GM04504 (cell line): ENCODE measurements around the gene IER3.

Experiments used
- DNase-seq: peaks from one replicate; pipeline ENCODE4 v3.0.0-alpha.2; 2012; ENCODE audit warnings: low read depth

Gene IER3

DNA sequence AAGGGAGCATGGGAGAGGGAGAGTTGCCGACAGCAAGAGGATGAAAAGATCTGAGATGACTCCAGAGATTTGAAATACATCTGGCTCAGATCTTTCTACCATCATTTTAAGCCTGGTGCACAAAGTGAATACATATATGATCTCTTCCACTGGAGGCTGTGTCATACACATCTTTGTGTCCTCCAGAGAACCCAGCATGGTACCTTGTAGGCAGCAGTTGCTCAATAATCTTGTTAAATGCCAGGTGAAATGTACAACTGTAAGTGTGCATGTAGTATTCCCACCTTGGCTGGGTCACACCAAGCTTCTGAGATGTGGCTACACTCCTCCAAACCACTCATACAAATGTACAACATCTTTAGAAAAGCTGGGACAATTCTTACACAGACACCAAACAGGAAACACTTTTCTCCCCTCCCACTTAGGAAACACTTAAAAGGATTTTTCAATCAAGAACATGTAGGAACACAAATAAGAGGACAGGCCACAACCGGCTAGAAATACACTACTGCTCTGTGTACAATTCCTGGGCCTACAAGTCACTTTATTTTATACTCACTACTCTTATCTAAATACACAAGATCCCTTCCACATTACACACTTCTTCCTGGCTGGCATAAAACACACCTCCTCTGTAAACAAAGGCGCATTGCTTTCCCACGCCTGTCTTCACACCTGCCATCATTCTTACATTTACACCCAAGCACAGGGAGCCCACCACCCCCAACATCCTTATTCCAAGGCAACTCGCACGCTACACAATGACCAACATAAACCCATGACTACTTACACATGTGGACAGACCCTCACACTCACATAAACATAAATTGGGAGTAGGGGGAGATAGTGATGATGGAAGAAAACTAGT is 3.8 kb upstream of the IER3 start:
- no peak for DNase-seq

GRCh38 chr6:30747300-30747687 is 2.9 kb upstream of the IER3 start:
- no peak for DNase-seq

DNA sequence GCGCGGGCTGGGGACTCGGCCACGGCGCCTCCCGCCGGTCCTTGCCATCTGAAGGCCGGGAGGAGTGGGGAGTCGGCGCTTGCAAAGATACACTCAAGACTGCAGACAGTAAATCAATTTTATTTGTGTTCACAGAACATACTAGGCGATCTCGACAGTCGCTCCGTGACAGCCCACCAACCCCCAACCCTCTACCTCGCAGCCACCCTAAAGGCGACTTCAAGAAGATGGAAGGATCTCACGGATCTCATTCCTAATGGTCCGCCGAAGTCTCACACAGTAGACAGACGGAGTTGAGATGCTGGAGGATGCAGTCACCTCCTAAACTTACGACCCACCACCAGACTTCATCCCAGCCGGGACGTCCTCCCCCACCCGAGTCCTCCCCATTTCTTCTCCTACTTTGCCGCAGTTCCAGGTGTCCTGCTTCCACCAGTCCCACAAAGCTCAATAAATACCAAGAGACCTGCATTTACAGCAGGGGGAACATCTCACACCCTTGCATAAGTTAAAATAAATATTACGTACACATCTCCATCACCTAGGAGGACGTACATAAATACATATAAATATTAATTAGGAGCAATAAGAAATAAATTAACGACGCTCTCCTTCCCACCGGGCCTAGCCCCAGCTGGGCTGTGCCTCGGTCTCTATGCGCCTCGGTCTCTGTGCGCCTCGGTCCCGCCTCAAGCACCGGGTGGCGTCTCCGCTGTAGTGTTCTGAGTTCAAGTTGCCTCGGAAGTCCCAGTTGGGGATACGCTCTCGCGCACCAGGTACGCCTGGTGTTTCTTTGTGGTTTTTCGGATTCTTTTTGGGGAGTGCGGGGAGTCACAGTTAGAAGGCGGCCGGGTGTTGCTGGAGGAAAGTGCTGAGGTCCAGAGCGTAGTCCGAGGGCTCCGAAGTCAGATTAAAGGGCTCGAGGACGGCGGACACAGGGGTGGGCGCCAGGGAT is 971 bp downstream of the IER3 start:
- DNase-seq, result no peak

DNA sequence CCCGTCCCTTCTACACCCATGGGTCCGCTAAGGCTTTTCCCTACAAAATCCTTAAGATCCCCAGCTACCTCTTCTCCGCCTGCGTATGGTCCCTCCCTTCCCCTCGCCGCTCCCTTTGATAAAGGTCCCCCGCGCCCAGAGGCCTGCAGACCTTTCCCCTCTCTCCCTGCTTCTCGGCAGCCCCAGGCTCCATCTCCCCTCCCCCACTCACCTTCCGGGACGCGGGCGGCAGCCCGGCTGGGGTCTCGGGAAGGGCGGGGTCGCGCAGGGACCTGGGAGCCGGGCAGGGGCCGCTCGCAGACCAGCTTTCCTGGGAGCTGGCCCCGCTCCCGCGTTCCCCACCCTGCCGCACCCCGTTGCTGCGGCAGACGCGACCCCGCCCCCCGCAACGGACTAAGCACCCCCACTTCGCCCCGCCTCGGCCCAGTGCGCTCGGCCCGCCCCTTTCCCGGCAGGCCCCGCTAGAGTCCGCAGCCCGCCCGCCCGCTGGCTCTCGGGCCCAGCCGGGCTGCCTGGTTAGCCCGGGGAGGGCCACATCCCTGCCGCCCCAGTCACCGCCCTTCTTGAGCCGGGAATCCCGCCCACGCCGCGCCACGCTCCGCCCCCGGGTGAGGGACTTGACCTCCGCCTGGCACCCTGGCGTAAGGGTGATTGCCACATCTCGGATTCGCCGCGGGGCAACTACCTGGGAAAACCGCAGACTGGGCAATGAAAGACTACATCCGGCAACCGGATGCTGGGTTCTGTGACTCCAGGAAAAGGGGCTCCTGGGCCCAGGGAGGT is 1.8 kb downstream of the IER3 start, which contains the start of gene FLOT1:
Gene FLOT1, minus strand, starts transcription at position 372 of the 783 bp plus-strand sequence. CDS start 498 bp downstream, outside the sequence.
- DNase-seq, result peak; percentile 96

GRCh38 chr6:30741789-30742315 is 2.5 kb downstream of the IER3 start:
- DNase-seq, result no peak

DNA sequence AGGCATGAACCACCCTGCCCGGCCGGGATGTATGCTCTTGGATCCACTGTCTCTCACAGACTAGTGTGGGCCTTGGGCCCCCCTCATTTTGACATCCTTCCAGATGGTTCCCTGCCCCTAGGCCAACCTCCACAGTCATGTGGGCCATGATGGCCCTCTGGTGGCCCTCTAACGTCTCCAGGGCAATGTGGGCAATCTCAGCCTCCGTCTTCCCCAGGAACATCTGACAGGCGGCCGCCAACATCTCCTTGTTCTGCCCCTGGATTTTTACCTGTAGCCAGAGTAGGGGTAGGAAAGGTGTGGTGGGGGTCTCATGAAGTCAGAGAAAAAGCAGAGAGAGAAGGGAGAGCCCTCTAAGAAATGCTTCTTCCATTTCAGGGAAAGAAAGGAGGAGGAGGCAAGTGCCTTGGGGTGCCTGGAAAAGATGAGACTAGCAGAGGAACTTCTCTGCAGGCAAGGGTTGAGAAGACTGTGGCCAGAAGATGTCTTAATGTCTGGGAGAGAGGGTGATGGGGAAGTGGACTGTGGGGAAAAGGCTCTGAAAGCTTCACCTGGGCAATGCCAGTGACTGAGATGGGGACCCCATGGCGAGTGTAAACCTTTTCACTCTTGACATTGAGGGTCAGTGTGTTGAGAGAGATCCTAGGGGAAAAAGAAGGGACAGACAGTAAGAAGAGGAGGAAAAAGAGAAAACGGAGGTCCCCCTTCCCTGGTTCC is 3.1 kb downstream of the IER3 start:
- no peak for DNase-seq

GRCh38 chr6:30740540-30740870 is 3.8 kb downstream of the IER3 start:
- DNase-seq, result no peak

- DNase-seq, result no peak
Observed at GRCh38 chr6:30738532-30738931, 5.8 kb downstream of the IER3 start.

- no peak for DNase-seq
Observed at GRCh38 chr6:30735668-30736314, 8.6 kb downstream of the IER3 start.

DNA sequence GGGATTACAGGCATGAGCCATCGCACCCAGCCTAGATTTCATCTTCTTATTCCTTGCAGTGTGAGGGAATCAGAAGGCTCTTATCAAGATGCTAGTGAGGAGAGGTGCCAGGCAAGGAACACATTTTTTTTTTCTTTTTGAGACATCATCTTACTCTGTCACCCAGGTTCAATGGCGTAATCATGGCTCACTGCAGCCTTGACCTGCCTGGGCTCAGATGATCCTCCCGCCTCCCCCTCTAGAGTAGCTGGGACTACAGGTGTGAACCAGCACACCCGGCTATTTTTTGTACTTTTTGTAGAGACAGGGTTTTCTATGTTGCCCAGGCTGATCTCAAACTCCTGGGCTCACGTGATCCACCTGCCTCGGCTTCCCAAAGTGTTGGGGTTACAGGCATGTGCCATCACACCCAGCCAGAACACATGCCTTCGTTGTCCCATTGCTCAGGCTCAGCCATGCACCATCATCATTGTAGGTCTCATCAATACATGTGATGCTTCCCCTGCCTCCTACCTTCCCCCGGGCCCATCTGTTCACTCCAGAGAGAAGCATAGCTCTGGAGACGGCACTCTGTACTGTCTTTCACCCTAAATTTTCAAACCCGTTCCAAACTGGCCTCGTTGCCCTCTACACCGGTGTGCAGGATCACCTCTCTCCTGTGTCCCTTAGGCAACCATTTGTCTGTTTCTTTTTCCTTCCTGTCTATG is 12.0 kb downstream of the IER3 start:
- DNase-seq, result no peak

DNA sequence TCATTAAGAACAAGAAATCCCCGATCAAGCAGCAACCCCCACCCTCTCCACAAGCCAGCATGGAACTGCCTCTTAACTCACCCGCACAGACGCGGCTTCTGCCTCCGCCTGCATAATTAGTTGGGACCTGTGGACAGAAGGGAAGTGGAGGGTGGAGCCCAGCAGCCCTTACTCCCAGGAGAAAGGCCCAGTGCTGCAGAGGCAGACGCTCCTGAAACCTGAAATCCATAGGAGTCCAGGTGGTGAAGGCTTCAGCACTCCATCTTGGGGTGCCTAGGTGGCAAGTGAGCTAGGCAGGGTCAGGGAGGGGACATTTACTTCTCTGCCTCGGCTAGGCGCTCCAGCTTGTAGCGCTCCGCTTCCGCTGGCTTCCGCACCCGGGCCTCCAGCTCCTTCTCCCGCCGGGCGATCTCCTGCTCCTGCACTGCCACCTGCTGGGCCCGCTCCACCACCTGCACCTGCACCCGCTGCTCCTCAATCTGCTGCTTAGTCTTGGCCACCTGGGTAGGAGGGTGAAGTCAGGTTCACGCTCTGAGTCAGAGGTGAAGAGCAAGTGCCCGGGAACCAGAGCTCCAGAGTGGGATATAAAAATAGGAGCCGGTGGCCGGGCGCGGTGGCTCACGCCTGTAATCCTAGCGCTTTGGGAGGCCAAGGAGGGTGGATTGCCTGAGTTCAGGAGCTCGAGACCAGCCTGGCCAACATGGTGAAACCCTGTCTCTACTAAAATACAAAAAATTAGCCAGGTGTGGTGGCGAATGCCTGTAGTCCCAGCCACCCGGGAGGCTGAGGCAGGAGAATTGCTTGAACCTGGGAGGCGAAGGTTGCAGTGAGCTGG is 13.5 kb downstream of the IER3 start:
- no peak for DNase-seq

GRCh38 chr6:30727920-30728553 is 16.3 kb downstream of the IER3 start:
- DNase-seq, result no peak

DNA sequence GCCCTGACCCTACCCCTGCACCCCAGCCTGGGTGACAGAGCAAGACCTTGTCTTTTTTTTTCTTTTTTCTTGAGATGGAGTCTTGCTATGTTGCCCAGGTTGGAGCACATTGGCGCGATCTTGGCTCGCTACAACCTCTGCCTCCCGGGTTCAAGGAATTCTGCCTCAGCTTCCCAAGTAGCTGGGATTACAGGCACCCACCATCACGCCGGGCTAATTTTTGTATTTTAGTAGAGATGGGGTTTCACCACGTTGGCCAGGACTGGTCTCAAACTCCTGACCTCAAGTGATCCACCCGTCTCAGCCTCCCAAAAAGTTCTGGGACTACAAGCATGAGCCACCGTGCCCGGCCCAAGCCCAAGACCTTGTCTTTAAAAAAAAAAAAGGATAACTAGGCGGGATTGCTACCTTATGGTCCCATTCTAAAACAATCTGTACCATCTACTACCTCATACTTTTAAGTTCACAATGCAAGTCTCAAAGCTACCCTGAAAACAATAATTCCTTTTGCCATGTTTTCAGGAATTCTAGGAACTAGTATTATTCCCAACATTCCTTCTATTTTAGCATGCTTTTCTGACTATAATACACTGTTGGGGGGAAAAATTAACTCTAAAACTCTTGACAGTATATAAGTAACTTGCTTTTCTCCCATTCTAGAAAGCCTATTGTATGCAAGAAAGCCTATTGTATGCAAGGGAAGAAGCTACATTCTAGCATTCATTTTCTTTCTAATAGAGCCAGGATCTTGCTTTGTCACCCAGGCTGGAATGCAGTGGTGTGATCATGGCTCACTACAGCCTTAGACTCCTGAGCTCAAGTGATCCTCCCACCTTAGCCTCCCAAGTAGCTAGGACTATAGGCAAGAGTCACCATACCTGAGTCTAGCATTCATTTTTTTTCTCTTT is 17.6 kb downstream of the IER3 start:
- DNase-seq, result no peak

- DNase-seq, result no peak
Observed at GRCh38 chr6:30725713-30726505, 18.4 kb downstream of the IER3 start.

DNA sequence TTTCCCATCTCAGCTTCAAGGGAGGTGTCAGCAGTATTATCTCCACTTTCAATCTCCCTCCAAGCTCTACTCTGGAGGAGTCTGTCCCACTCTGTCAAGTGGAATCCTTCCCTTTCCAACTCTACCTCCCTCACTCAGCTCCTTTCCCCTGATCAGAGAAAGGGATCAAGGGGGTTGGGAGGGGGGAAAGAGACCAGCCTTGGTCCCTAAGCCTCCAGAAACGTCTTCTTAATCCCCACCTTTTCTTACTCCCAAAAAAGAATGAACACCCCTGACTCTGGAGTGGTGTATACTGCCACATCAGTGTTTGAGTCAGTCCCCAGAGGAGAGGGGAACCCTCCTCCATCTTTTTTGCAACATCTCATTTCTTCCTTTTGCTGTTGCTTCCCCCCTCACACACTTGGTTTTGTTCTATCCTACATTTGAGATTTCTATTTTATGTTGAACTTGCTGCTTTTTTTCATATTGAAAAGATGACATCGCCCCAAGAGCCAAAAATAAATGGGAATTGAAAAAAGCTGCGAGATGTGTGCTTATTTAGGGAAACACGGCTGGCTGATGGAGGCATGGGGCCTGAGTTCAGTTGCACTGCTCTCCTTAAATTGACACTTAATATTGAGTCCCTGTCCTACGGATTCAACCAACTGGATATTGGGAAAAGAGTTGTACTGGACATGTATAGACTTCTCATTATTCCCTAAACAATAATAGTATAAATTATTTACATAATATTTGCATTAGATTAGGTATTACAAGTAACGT is 19.3 kb downstream of the IER3 start:
- no peak for DNase-seq
